Mesodermal cell (in vitro differentiated cells): ENCODE results near the gene NKAIN2.

Experiments used
- H3K27ac ChIP-seq: 2 replicates; pipeline ENCODE4 v1.7.0; 2013; ENCODE audit warnings: mild to moderate bottlenecking, low read depth, low read length, moderate library complexity; ENCODE audit not compliant: severe bottlenecking
- H3K36me3 ChIP-seq: 2 replicates; pipeline ENCODE4 v1.7.1; 2013; ENCODE audit warnings: mild to moderate bottlenecking, low read length, moderate library complexity; ENCODE audit not compliant: control insufficient read depth, insufficient read depth
- H3K4me1 ChIP-seq: one replicate; pipeline ENCODE4 v1.7.1; 2013; ENCODE audit warnings: mild to moderate bottlenecking, low read length; ENCODE audit not compliant: insufficient read depth, control insufficient read depth, poor library complexity, severe bottlenecking
- H3K4me3 ChIP-seq: 2 replicates; pipeline ENCODE4 v1.7.0; 2013; ENCODE audit warnings: low read length, control low read depth, mild to moderate bottlenecking; ENCODE audit not compliant: insufficient read depth, poor library complexity, severe bottlenecking; ENCODE audit errors: extremely low read depth
- H3K9me3 ChIP-seq: 2 replicates; pipeline ENCODE4 v1.7.1; 2013; ENCODE audit warnings: mild to moderate bottlenecking, low read length, moderate library complexity; ENCODE audit not compliant: control insufficient read depth
- WGBS, 2 experiments: methylation state at CpG; one replicate each; pipeline ENCODE4 v1.1.5; 2013; ENCODE audit warnings: missing lambda C conversion rate in 2 of 2; ENCODE audit not compliant: insufficient coverage in 2 of 2; 5-methylcytosine and 5-hydroxymethylcytosine counted together

Gene NKAIN2

DNA sequence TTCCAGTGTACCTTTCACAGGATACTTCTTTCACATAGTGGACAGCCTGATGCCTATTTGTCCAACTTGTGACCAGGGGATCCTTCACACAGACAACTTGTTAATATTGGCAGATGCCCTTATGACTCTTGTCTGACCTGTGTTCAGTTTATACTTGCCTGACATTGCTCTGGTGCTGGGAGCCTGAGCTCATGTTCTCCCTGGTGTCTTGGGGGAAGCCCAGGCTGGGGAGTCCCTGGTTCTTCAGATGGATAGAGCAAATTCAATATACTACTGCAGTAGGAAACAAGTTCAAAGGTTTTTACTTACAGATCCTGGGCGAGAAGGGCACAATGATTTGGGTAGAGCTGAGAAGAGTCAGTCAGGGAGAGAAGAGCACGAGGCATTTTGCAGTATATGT lies 76.1 kb downstream of the NKAIN2 start:
- H3K4me3 ChIP-seq, result no peak overlapping the region
- no peaks in the 10 kb centered on the region for H3K4me1 ChIP-seq
- no peaks in the 10 kb centered on the region for H3K9me3 ChIP-seq
- H3K36me3 ChIP-seq, result no peaks in the 10 kb centered on the region
- no peak overlapping the region for H3K27ac ChIP-seq
- 61 to 74% methylated on average over 2 of the region's 2 CpGs for WGBS, 2 experiments

- 65 to 78% methylated on average over 3 to 4 of the region's 5 CpGs for WGBS, 2 experiments
- no peak overlapping the region for H3K4me3 ChIP-seq
Measured at GRCh38 chr6:123888771-123889513, 85.3 kb downstream of the NKAIN2 start.

DNA sequence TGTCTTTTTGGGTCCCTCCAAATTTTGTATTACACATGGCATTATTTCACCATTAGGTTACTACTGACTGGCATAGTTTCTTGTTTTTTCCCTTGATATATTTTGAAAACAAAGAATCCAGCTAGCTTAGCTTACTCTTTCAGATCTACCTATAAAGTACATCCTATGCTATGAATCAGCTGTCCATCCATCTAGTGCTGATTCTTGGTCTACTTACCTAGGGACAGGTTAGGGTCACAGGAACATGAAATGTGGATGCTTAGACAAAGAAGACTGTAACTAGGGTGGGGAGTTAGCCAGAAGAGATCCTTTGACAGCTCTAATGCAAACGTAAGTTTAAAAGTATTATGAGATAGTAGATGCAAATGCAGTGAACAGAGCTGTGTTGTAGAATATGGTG lies 91.7 kb downstream of the NKAIN2 start:
- 86% methylated on average over 1 of the region's 1 CpG; no CpG with 5 or more reads in 1 of the 2 experiments for WGBS, 2 experiments
- Histone ChIP-seq H3K9me3 (no peaks in the 10 kb centered on the region), H3K4me3 (no peak overlapping the region)

More at GRCh38 chr6:123888771-123889513, 85.3 kb downstream of the NKAIN2 start:
- Histone ChIP-seq H3K36me3 (no peaks in the 10 kb centered on the region), H3K9me3 (no peaks in the 10 kb centered on the region), H3K27ac (no peak overlapping the region), H3K4me1 (no peaks in the 10 kb centered on the region)

DNA sequence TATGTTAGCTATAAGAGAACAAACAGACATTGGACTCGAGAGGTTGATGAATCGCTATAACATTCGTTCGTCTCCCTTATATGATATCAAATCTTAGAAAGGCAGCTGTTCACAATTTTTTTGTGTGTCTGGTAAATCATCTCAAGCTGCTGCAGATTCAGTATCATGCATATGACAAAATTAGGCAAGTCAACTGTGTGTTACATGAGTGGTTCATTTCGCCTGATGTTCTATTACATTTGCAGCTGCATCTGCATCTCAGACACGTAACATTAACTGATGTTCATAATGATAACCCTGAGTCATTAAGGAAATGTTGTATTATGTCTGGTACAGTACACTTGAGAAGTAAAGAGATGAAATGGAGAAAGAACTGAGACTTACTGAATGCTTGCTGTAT lies 92.1 kb downstream of the NKAIN2 start:
- WGBS, 2 experiments, result 90% methylated on average over 6 of the region's 6 CpGs; no CpG with 5 or more reads in 1 of the 2 experiments
- Histone ChIP-seq H3K4me1 (no peaks in the 10 kb centered on the region), H3K4me3 (no peak overlapping the region), H3K27ac (no peak overlapping the region), H3K36me3 (no peaks in the 10 kb centered on the region), H3K9me3 (no peaks in the 10 kb centered on the region)

More for the DNA sequence above, 91.7 kb downstream of the NKAIN2 start:
- no peaks in the 10 kb centered on the region for H3K36me3 ChIP-seq
- H3K27ac ChIP-seq, result no peak overlapping the region
- no peaks in the 10 kb centered on the region for H3K4me1 ChIP-seq

DNA sequence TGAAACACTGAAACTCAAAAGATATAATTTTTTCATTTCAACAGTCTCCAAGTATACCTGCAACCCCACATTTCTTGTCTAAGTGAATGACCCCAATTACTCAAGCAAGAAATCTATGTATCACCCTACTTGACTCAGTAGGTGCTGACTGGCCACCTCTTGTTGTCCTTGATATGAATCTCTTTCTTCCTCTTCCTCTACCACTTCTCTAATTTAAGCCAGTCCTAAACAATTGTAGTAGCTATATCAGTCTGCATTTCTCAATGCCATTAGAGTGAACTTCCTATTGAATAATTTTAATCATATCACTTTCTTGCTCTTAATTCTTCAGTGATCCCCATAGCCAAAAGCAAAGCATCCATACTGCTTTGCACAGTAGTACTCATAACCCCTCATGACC lies 93.2 kb downstream of the NKAIN2 start:
- Histone ChIP-seq H3K4me1 (no peaks in the 10 kb centered on the region), H3K27ac (no peak overlapping the region), H3K4me3 (no peak overlapping the region), H3K36me3 (no peaks in the 10 kb centered on the region), H3K9me3 (no peaks in the 10 kb centered on the region)

DNA sequence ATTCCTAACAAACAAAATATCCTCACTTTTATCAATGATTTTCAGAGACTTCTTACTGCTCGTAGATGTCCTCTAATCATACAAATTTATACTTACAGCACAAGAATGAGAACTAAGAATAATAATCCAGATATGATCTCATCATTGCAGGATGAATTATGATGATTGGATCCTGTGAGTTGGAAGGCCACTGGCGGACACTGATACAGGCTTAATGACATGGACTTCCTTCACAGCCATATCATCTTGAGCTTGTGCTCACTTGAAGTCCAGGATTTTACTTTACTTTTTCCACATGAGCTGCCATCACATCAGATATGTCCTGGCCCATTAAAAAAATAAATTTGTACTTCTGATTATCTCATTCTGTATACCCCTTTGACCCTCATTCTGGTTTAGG lies 94.3 kb downstream of the NKAIN2 start:
- no peaks in the 10 kb centered on the region for H3K4me1 ChIP-seq
- H3K27ac ChIP-seq, result no peak overlapping the region
- no peaks in the 10 kb centered on the region for H3K36me3 ChIP-seq
- no peaks in the 10 kb centered on the region for H3K9me3 ChIP-seq
- H3K4me3 ChIP-seq, result no peak overlapping the region
- 86% methylated on average over 1 of the region's 2 CpGs; no CpG with 5 or more reads in 1 of the 2 experiments for WGBS, 2 experiments

DNA sequence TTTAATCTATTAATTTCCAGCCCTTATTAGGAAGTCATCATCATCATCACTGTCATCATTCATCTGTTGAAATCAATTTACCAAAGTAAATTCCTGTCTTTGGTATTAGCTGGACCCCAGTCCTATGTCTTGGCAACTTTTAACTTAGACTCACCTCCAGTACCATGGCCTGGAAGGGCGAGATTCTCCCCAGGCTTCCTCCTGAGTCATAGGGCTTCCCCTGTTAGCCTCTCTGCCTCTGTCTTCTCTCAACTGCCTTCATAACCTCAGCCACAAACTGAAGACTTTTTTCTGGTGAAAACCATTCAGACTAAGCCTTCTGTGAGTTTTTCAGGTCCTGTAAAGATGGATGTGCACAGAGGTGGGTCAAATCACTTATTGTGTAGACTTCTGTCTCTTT lies 95.0 kb downstream of the NKAIN2 start:
- Histone ChIP-seq H3K4me1 (no peaks in the 10 kb centered on the region), H3K36me3 (no peaks in the 10 kb centered on the region)
- WGBS, 2 experiments, result 78 to 92% methylated on average over 1 of the region's 1 CpG

GRCh38 chr6:123899745-123900144 lies 96.1 kb downstream of the NKAIN2 start:
- Histone ChIP-seq H3K4me3 (no peak overlapping the region), H3K9me3 (no peaks in the 10 kb centered on the region), H3K27ac (no peak overlapping the region), H3K4me1 (no peaks in the 10 kb centered on the region), H3K36me3 (no peaks in the 10 kb centered on the region)
- WGBS, 2 experiments, result 90 to 95% methylated on average over 4 to 6 of the region's 6 CpGs

More for the DNA sequence above, 95.0 kb downstream of the NKAIN2 start:
- Histone ChIP-seq H3K4me3 (no peak overlapping the region), H3K9me3 (no peaks in the 10 kb centered on the region), H3K27ac (no peak overlapping the region)

DNA sequence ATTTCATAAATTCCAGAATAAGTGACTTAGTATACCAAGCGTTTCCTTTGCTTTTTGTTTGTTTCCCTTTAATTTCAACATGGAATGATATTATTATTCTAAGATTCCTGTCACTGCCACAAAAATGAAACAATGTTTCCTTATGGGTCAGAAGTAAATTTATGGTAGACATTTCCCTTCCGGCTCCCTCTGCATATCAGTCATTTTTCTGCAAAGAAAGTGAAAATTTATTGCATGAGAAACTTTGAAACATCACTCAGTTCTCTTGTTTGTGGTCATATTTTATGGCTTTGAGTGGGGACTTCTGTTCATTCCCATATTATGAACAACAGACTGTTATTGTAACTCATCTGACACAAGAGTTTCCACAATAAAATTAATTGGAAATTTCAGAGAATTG lies 97.8 kb downstream of the NKAIN2 start:
- WGBS, 2 experiments, result no CpG with 5 or more reads among the region's 2 CpGs
- no peaks in the 10 kb centered on the region for H3K4me1 ChIP-seq
- no peak overlapping the region for H3K4me3 ChIP-seq
- no peaks in the 10 kb centered on the region for H3K36me3 ChIP-seq
- H3K9me3 ChIP-seq, result no peaks in the 10 kb centered on the region
- no peak overlapping the region for H3K27ac ChIP-seq

- H3K36me3 ChIP-seq, result no peaks in the 10 kb centered on the region
- H3K27ac ChIP-seq, result no peak overlapping the region
- WGBS, 2 experiments, result 91 to 92% methylated on average over 4 of the region's 6 CpGs
- no peaks in the 10 kb centered on the region for H3K9me3 ChIP-seq
- no peak overlapping the region for H3K4me3 ChIP-seq
- H3K4me1 ChIP-seq, result no peaks in the 10 kb centered on the region
Measured at GRCh38 chr6:123902738-123903313, 99.2 kb downstream of the NKAIN2 start.

- Histone ChIP-seq H3K4me3 (no peak overlapping the region), H3K27ac (no peak overlapping the region), H3K9me3 (no peaks in the 10 kb centered on the region), H3K4me1 (no peaks in the 10 kb centered on the region), H3K36me3 (no peaks in the 10 kb centered on the region)
- WGBS, 2 experiments, result 80 to 100% methylated on average over 1 to 2 of the region's 2 CpGs
Measured at GRCh38 chr6:123904228-123904627, 100.6 kb downstream of the NKAIN2 start.
